Endothelial cell of umbilical vein (primary cell): ENCODE data around the gene MIA. TPM values are rescaled to one million over a fixed set of nuclear protein-coding genes. Genes with fewer than 3 reads are reported as not detected.

ENCODE experiments used
- BruUV-seq: library from RNA; stranded (reverse); fragments of 400-500 nt; replicated peaks from 2 replicates; lab custom pipeline; 2021; lab: Mats Ljungman, UMichigan
- CTCF ChIA-PET: fragments of 300-600, 350-600 bp; sonication (Branson Sonifier 250); formaldehyde crosslinking; loops from one replicate; lab custom pipeline; 2021; ENCODE audit warnings: antibody characterized with exemption, inconsistent platforms; lab: Charles Lee
- POLR2A ChIA-PET: fragments of 300-600, 350-600 bp; sonication (Branson Sonifier 250); formaldehyde crosslinking; loops from one replicate; lab custom pipeline; 2021; ENCODE audit warnings: antibody characterized with exemption, inconsistent platforms; lab: Charles Lee
- DNase-seq: peaks from one replicate; pipeline ENCODE4 v3.0.0-alpha.2; 2011; ENCODE audit warnings: low read depth, low spot score
- FAIRE-seq: peaks from 2 replicates; lab custom pipeline; 2011; peaks lifted over from hg19 to GRCh38; lab: Jason Lieb, UNC
- H2AFZ ChIP-seq: 2 replicates; pipeline ENCODE4 v1.6.0; 2012; ENCODE audit warnings: low read depth, low read length, control low read depth, inconsistent platforms
- H3K27ac ChIP-seq: 2 replicates; pipeline ENCODE4 v1.5.1; 2011; ENCODE audit warnings: low read depth, mild to moderate bottlenecking, control low read depth, low read length, moderate library complexity; ENCODE audit not compliant: insufficient read depth
- H3K27me3 ChIP-seq, 2 experiments: 2 replicates each; pipeline versions ENCODE4 v1.6.0 to v1.6.1; 2011; ENCODE audit warnings: low read length in 2 of 2, mixed read lengths in 1 of 2; ENCODE audit not compliant: control insufficient read depth in 2 of 2, insufficient read depth in 2 of 2
- H3K36me3 ChIP-seq, 2 experiments: 2 replicates in 1 of 2; 3 replicates in 1 of 2; pipeline ENCODE4 v1.5.1; 2011; ENCODE audit warnings: low read length in 2 of 2, mild to moderate bottlenecking in 1 of 2, moderate library complexity in 1 of 2; ENCODE audit not compliant: control insufficient read depth in 2 of 2, insufficient read depth in 2 of 2; ENCODE audit errors: extremely low read depth in 1 of 2
- H3K4me1 ChIP-seq: 3 replicates; pipeline ENCODE4 v1.5.1; 2011; ENCODE audit warnings: mild to moderate bottlenecking, low read length; ENCODE audit not compliant: control insufficient read depth, insufficient read depth; ENCODE audit errors: extremely low read depth
- H3K4me2 ChIP-seq: 2 replicates; pipeline ENCODE4 v1.6.1; 2011; ENCODE audit warnings: low read length, control low read depth, mixed read lengths; ENCODE audit not compliant: insufficient read depth
- H3K4me3 ChIP-seq, 3 experiments: fragments of 200-600 bp in 1 of 3; sonication (generic), shearing (Covaris generic) in 1 of 3; replicated peaks in 1 of 3; 2 replicates each; pipeline ENCODE4 v1.5.1; 2011 to 2016; ENCODE audit warnings: control low read depth in 3 of 3, low read length in 3 of 3, mild to moderate bottlenecking in 2 of 3, inconsistent platforms in 1 of 3, low read depth in 1 of 3, moderate library complexity in 1 of 3; ENCODE audit not compliant: insufficient read depth in 1 of 3
- H3K79me2 ChIP-seq: 2 replicates; pipeline ENCODE4 v1.6.0; 2012; ENCODE audit warnings: low read length, inconsistent platforms; ENCODE audit not compliant: control insufficient read depth, insufficient read depth
- H3K9ac ChIP-seq: replicated peaks from 2 replicates; pipeline ENCODE3; 2011; ENCODE audit warnings: low read length, control low read depth; ENCODE audit not compliant: insufficient read depth; ENCODE audit errors: extremely low read depth
- H3K9me1 ChIP-seq: replicated peaks from 3 replicates; pipeline ENCODE4 v1.6.0; 2011; ENCODE audit warnings: mild to moderate bottlenecking, low read length; ENCODE audit not compliant: control insufficient read depth, insufficient read depth; ENCODE audit errors: extremely low read depth
- H3K9me3 ChIP-seq: replicated peaks from 2 replicates; pipeline ENCODE4 v1.5.1; 2012; ENCODE audit warnings: low read length, inconsistent platforms; ENCODE audit not compliant: control insufficient read depth, insufficient read depth
- H4K20me1 ChIP-seq: replicated peaks from 2 replicates; pipeline ENCODE3; 2011; ENCODE audit warnings: mild to moderate bottlenecking, low read length; ENCODE audit not compliant: control insufficient read depth, insufficient read depth; ENCODE audit errors: extremely low read depth
- CTCF ChIP-seq, 2 donors: IDR thresholded peaks; 1 replicate in 1 of 2; 2 replicates in 1 of 2; pipeline ENCODE4 v1.5.1; 2011; ENCODE audit warnings: low read length in 2 of 2, mild to moderate bottlenecking in 2 of 2, moderate library complexity in 2 of 2, control low read depth in 1 of 2, inconsistent platforms in 1 of 2, low read depth in 1 of 2; ENCODE audit not compliant: insufficient read depth in 1 of 2; ENCODE audit errors: extremely low read depth in 1 of 2
- EZH2 ChIP-seq: IDR thresholded peaks from 2 replicates; pipeline ENCODE4 v1.6.1; 2012; ENCODE audit warnings: borderline replicate concordance, low read depth, mild to moderate bottlenecking, moderate library complexity, low read length, inconsistent platforms; ENCODE audit not compliant: severe bottlenecking
- FOS ChIP-seq: IDR thresholded peaks from 2 replicates; pipeline ENCODE4 v1.6.1; 2011; ENCODE audit warnings: mild to moderate bottlenecking, low read length, moderate library complexity, borderline replicate concordance; ENCODE audit not compliant: insufficient read depth
- GATA2 ChIP-seq: IDR thresholded peaks from 2 replicates; pipeline ENCODE4 v1.7.0; 2011; ENCODE audit warnings: low read depth, mild to moderate bottlenecking, moderate library complexity, mixed read lengths, low read length; ENCODE audit not compliant: insufficient read length, insufficient read depth
- JUN ChIP-seq: IDR thresholded peaks from 2 replicates; pipeline ENCODE4 v1.6.1; 2011; ENCODE audit warnings: borderline replicate concordance, low read depth; ENCODE audit not compliant: insufficient read length, insufficient read depth
- MAX ChIP-seq: IDR thresholded peaks from 2 replicates; pipeline ENCODE4 v1.6.1; 2011; ENCODE audit not compliant: insufficient read depth, insufficient read length
- MYC ChIP-seq: IDR thresholded peaks from one replicate; pipeline ENCODE4 v1.6.1; 2011; ENCODE audit warnings: mild to moderate bottlenecking, low read depth, low read length
- POLR2A ChIP-seq: IDR thresholded peaks from 2 replicates; pipeline ENCODE4 v1.6.1; 2012; ENCODE audit warnings: low read depth, mild to moderate bottlenecking, control low read depth, low read length
- POLR2AphosphoS5 ChIP-seq: IDR thresholded peaks from 2 replicates; pipeline ENCODE4 v1.6.1; 2012; ENCODE audit warnings: low read depth, mild to moderate bottlenecking, control low read depth, low read length, moderate library complexity; ENCODE audit not compliant: insufficient read depth
- dilution Hi-C: fragments of 300-500 bp; cut with MboI; formaldehyde crosslinking; loops from one replicate; pipeline ENCODE4 v1.15.0; 2019; ENCODE audit warnings: low sequenced_read_pairs; ENCODE audit not compliant: extremely low pct_ligation_motif_present
- intact Hi-C: fragments of 100-400 bp; cut with micrococcal nuclease; formaldehyde crosslinking; loops from one replicate; pipeline ENCODE4 v1.10.0; 2022
- polyA plus RNA-seq, 4 experiments: library from polyadenylated mRNA; depleted of rRNA in 3 of 4; stranded (reverse) in 3 of 4; unstranded in 1 of 4; fragments of >200 nt; gene quantifications; 2 replicates each; pipeline versions ENCODE4 v1.2.1 to v1.2.3, GENCODE V29; 2011 to 2012; ENCODE audit warnings: missing spikeins in 1 of 4
- total RNA-seq: library from RNA; stranded (reverse); gene quantifications from 2 replicates; pipeline ENCODE4 v1.2.3, GENCODE V29; 2021

The MIA gene
- total and polyA plus RNA-seq, 2 donors (not counting 3 experiments of a cell fraction or from before 2014, with no cell fraction given) = 0.32 TPM; not detected in 1

GRCh38 chr19:40805258-40805868 is 30.0 kb downstream of the MIA start:
- H3K9ac ChIP-seq = no peak overlapping the region
- no peak overlapping the region for H3K4me3 ChIP-seq
- CTCF ChIA-PET = interaction anchor here (1.8 to 3.9 kb wide), 3 partner anchors 14 to 142 kb away, joined by 5 to 70 read pairs (median 22); partner anchors contain the start of gene ACTMAP
- H4K20me1 ChIP-seq = no peaks in the 10 kb centered on the region
- no peaks in the 10 kb centered on the region for H3K27me3 ChIP-seq
- no peak overlapping the region for H3K4me2 ChIP-seq
- H3K79me2 ChIP-seq = peaks cover 76% of the 10 kb centered on the region
- intact Hi-C loops = loop anchor here (10.0 kb wide), 1 partner anchor 361 kb away; the partner anchor contains the start of gene SERTAD3
- TF ChIP-seq JUN (no peak), POLR2AphosphoS5 (no peak), EZH2 (no peak), CTCF (IDR thresholded peaks at IDR 0.05; ENCODE audit: extremely low read depth in 1 of 2, insufficient read depth in 1 of 2, low read depth in 1 of 2, low read length in 2 of 2) (no peak), POLR2A (no peak), MAX (no peak), MYC (no peak), FOS (no peak), GATA2 (no peak)
- POLR2A ChIA-PET = no interaction called here
- H3K9me3 ChIP-seq = no peaks in the 10 kb centered on the region
- no peak for DNase-seq
- peaks cover 9 to 45% of the 10 kb centered on the region in 2 experiments for H3K36me3 ChIP-seq
- BruUV-seq = no TSS peak
- peaks cover 72% of the 10 kb centered on the region for H3K4me1 ChIP-seq
- H2AFZ ChIP-seq = no peak overlapping the region
- peak; percentile 57 for FAIRE-seq
- peak overlapping the region; percentile 35 for H3K27ac ChIP-seq
- dilution Hi-C loops = no loop called here
- H3K9me1 ChIP-seq = no peaks in the 10 kb centered on the region
